Endothelial cell (in vitro differentiated cells): ENCODE results near the gene TAAR8. TPM values are rescaled to one million over a fixed set of nuclear protein-coding genes. Genes with fewer than 3 reads are reported as not detected.
"Not testable (repeated sequence)": the region's sequence is repeated elsewhere in the genome, so short reads cannot be mapped to it uniquely, and the experiment has no call there.

ENCODE experiments used
- DNase-seq: peaks from one replicate; pipeline ENCODE4 v3.0.0; 2021; ENCODE audit warnings: low spot score
- H3K27ac Mint-ChIP-seq: one replicate; pipeline ENCODE4 v1.8.0; 2021; ENCODE audit warnings: mixed read lengths, inconsistent platforms; ENCODE audit not compliant: unreplicated experiment
- H3K27me3 Mint-ChIP-seq: one replicate; pipeline ENCODE4 v1.8.0; 2021; ENCODE audit warnings: mild to moderate bottlenecking, moderate library complexity, mixed read lengths, inconsistent platforms; ENCODE audit not compliant: unreplicated experiment
- H3K36me3 Mint-ChIP-seq: one replicate; pipeline ENCODE4 v1.8.0; 2021; ENCODE audit warnings: mild to moderate bottlenecking, low read depth, mixed read lengths, inconsistent platforms; ENCODE audit not compliant: unreplicated experiment
- H3K4me1 Mint-ChIP-seq: one replicate; pipeline ENCODE4 v1.8.0; 2021; ENCODE audit warnings: mild to moderate bottlenecking, mixed read lengths, inconsistent platforms; ENCODE audit not compliant: unreplicated experiment
- H3K4me3 Mint-ChIP-seq: one replicate; pipeline ENCODE4 v1.8.0; 2021; ENCODE audit warnings: mild to moderate bottlenecking, mixed read lengths, inconsistent platforms; ENCODE audit not compliant: unreplicated experiment
- H3K9me3 Mint-ChIP-seq: one replicate; pipeline ENCODE4 v1.8.0; 2021; ENCODE audit warnings: mixed read lengths, inconsistent platforms; ENCODE audit not compliant: unreplicated experiment
- CTCF ChIP-seq: fragments of 200-600 bp; sonication (generic); IDR thresholded peaks from one replicate; pipeline ENCODE4 v1.5.0; 2021; ENCODE audit warnings: antibody characterized with exemption; ENCODE audit not compliant: unreplicated experiment
- total RNA-seq: library from RNA; stranded (reverse); fragmentation: NEBNext Ultra II Directional; extraction: Animal tissue kit (Norgen Biotek cat#: 25700); gene quantifications from one replicate; pipeline ENCODE4 v1.2.1, GENCODE V29; 2021; ENCODE audit not compliant: unreplicated experiment

The TAAR8 gene
- total RNA-seq, 1 donor from 2014 or later: not detected

- Mint-ChIP-seq H3K36me3 (no peaks in the 10 kb centered on the region), H3K27ac (no peak overlapping the region), H3K4me1 (no peaks in the 10 kb centered on the region), H3K4me3 (no peak overlapping the region), H3K27me3 (no peaks in the 10 kb centered on the region), H3K9me3 (no peaks in the 10 kb centered on the region)
- TF ChIP-seq CTCF: no peak
- DNase-seq: no peak
Measured at GRCh38 chr6:132537145-132537544, 15.3 kb upstream of the TAAR8 start.

- DNase-seq: no peak
- H3K4me1 Mint-ChIP-seq: no peaks in the 10 kb centered on the region
- H3K4me3 Mint-ChIP-seq: no peak within 1 kb of the TSS
- TF ChIP-seq CTCF: no peak
- H3K27ac Mint-ChIP-seq: no peak within 1 kb of the TSS
- no peaks in the 10 kb centered on the region for H3K36me3 Mint-ChIP-seq
- H3K9me3 Mint-ChIP-seq: no peaks in the 10 kb centered on the region
- H3K27me3 Mint-ChIP-seq: no peaks in the 10 kb centered on the region
Measured at GRCh38 chr6:132537977-132538376, 14.5 kb upstream of the TAAR8 start, which contains the start of gene TAAR9. Gene TAAR9 (plus strand): TSS chr6:132538277. CDS start chr6:132538290, 13 bp downstream.

- H3K27me3 Mint-ChIP-seq: no peaks in the 10 kb centered on the region
- H3K4me3 Mint-ChIP-seq: no peak overlapping the region
- H3K4me1 Mint-ChIP-seq: peaks cover 9% of the 10 kb centered on the region
- no peak for DNase-seq
- H3K9me3 Mint-ChIP-seq: no peaks in the 10 kb centered on the region
- TF ChIP-seq CTCF: no peak
- no peaks in the 10 kb centered on the region for H3K36me3 Mint-ChIP-seq
- H3K27ac Mint-ChIP-seq: no peak overlapping the region
Measured at GRCh38 chr6:132544826-132545225, 7.6 kb upstream of the TAAR8 start.

- no peaks in the 10 kb centered on the region for H3K27me3 Mint-ChIP-seq
- no peak for TF ChIP-seq CTCF
- peaks cover 9% of the 10 kb centered on the region for H3K4me1 Mint-ChIP-seq
- H3K36me3 Mint-ChIP-seq: no peaks in the 10 kb centered on the region
- H3K4me3 Mint-ChIP-seq: no peak overlapping the region
- H3K27ac Mint-ChIP-seq: no peak overlapping the region
- no peak for DNase-seq
- no peaks in the 10 kb centered on the region for H3K9me3 Mint-ChIP-seq
Measured at GRCh38 chr6:132548746-132549463, 3.6 kb upstream of the TAAR8 start.

- H3K9me3 Mint-ChIP-seq: no peaks in the 10 kb centered on the region
- H3K4me3 Mint-ChIP-seq: no peak overlapping the region
- H3K27ac Mint-ChIP-seq: no peak overlapping the region
Measured at GRCh38 chr6:132551214-132551613, 1.3 kb upstream of the TAAR8 start.

GRCh38 chr6:132560087-132560486 is 7.6 kb downstream of the TAAR8 start:
- not testable (repeated sequence) for H3K27me3 Mint-ChIP-seq, DNase-seq, H3K4me1 Mint-ChIP-seq, H3K4me3 Mint-ChIP-seq, H3K27ac Mint-ChIP-seq, H3K36me3 Mint-ChIP-seq, H3K9me3 Mint-ChIP-seq

More at GRCh38 chr6:132551214-132551613, 1.3 kb upstream of the TAAR8 start:
- Mint-ChIP-seq H3K4me1 (peaks cover 9% of the 10 kb centered on the region), H3K36me3 (no peaks in the 10 kb centered on the region), H3K27me3 (no peaks in the 10 kb centered on the region)
- no peak for TF ChIP-seq CTCF
- no peak for DNase-seq
